ENCODE data around the gene TRPM3. TPM values are rescaled to one million over a fixed set of nuclear protein-coding genes. Genes with fewer than 3 reads are reported as not detected.

Gene TRPM3
- total RNA-seq, 1 experiment from 2014 or later = not detected

DNA sequence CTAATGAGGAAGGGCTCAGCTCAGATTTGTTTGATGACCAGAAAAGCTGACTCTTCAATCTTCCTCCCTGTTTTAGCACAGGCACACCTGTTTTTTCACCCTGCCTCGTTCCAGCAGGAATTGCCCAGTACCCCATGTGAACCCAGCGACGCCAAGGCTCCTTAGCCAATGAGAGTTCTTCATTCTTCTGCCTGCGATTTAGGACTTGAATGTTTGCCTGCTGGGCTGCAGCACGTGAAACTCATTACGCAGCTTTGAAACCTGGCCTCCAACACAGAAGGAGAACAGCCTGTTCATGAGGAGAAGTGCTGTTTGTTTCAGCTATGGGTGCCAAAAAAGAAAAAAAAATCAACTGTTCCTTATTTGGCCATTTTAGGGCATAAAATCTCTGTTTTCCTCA is 315.5 kb downstream of the TRPM3 start:
- ChIA-PET CTCF (no interaction called here), POLR2A (ENCODE audit: unreplicated experiment) (no interaction called here)
- Histone ChIP-seq H3K4me3 (ENCODE audit: low read length) (no peak overlapping the region), H4K20me1 (ENCODE audit: low read length) (no peaks in the 10 kb centered on the region), H3K27ac (ENCODE audit: low read length) (no peak overlapping the region), H3K27me3 (ENCODE audit: low read length) (peaks cover 8% of the 10 kb centered on the region; the same call in 1 of the 2 replicates), H2AFZ (ENCODE audit: low read length) (no peak overlapping the region), H3K36me3 (ENCODE audit: low read depth, low read length) (no peaks in the 10 kb centered on the region), H3K9me2 (replicated peaks; ENCODE audit: low read length) (no peaks in the 10 kb centered on the region), H3F3A (ENCODE audit: low read length, unreplicated experiment) (no peaks in the 10 kb centered on the region), H3K79me2 (ENCODE audit: low read length) (no peaks in the 10 kb centered on the region), H3K4me2 (ENCODE audit: low read length) (no peak overlapping the region), H3K4me1 (ENCODE audit: insufficient read depth, low read length) (no peaks in the 10 kb centered on the region), H3K9ac (ENCODE audit: low read length) (no peak overlapping the region), H3K9me3 (ENCODE audit: low read length) (no peaks in the 10 kb centered on the region)
- BruUV-seq (replicated peaks) = no TSS peak
- DNase-seq (no peak), ATAC-seq (no peak)
- intact Hi-C loops (cut with micrococcal nuclease) = no loop called here
- TF ChIP-seq CTCF (conservative IDR thresholded peaks at IDR 0.05; ENCODE audit: low read depth, low read length) = no peak
- TF ChIP-seq EZH2 (IDR thresholded peaks at IDR 0.05; ENCODE audit: low read length, unreplicated experiment) = no peak
- TF ChIP-seq EZH2phosphoT487 (IDR thresholded peaks at IDR 0.05; ENCODE audit: borderline replicate concordance, low read length) = no peak

- Histone ChIP-seq H3K27ac (ENCODE audit: low read length) (no peak overlapping the region), H3K9me3 (ENCODE audit: low read length) (no peaks in the 10 kb centered on the region), H2AFZ (ENCODE audit: low read length) (no peak overlapping the region), H3K4me3 (ENCODE audit: low read length) (no peak overlapping the region), H3K36me3 (ENCODE audit: low read depth, low read length) (no peaks in the 10 kb centered on the region), H3K79me2 (ENCODE audit: low read length) (no peaks in the 10 kb centered on the region), H3K4me2 (ENCODE audit: low read length) (no peak overlapping the region), H4K20me1 (ENCODE audit: low read length) (no peaks in the 10 kb centered on the region), H3K9me2 (replicated peaks; ENCODE audit: low read length) (no peaks in the 10 kb centered on the region), H3K27me3 (ENCODE audit: low read length) (peaks cover 8% of the 10 kb centered on the region; the same call in 1 of the 2 replicates), H3F3A (ENCODE audit: low read length, unreplicated experiment) (no peaks in the 10 kb centered on the region), H3K4me1 (ENCODE audit: insufficient read depth, low read length) (no peaks in the 10 kb centered on the region), H3K9ac (ENCODE audit: low read length) (no peak overlapping the region)
- TF ChIP-seq CTCF (conservative IDR thresholded peaks at IDR 0.05; ENCODE audit: low read depth, low read length) (no peak), EZH2 (IDR thresholded peaks at IDR 0.05; ENCODE audit: low read length, unreplicated experiment) (no peak), EZH2phosphoT487 (IDR thresholded peaks at IDR 0.05; ENCODE audit: borderline replicate concordance, low read length) (no peak)
- intact Hi-C loops (cut with micrococcal nuclease) = no loop called here
- DNase-seq (no peak), ATAC-seq (no peak)
- CTCF ChIA-PET = no interaction called here
- BruUV-seq (replicated peaks) = no TSS peak
- POLR2A ChIA-PET (ENCODE audit: unreplicated experiment) = no interaction called here
Measured at GRCh38 chr9:70802758-70803436, 318.5 kb downstream of the TRPM3 start.

DNA sequence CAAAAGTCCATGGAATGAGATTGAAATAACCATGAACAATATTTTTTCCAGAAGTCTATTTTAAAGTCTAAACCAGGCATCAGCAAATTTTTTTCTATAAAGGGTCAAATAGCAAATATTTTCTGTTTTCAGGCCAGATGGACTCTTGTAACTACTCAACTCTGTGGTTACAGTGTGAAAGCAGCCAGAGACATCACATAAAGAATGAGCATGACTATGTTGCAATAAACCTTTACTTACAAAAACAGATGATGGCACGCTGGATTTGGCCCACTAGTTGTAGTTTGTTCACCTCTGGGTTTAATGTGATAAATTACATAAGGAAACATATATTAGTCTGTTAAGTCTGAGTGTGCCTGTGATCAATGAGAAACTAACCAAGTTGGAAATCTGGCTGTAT is 319.2 kb downstream of the TRPM3 start:
- no peak overlapping the region for H2AFZ ChIP-seq (ENCODE audit: low read length)
- no peaks in the 10 kb centered on the region for H3K9me3 ChIP-seq (ENCODE audit: low read length)
- ATAC-seq (no peak), DNase-seq (no peak)
- H3K4me3 ChIP-seq (ENCODE audit: low read length) = no peak overlapping the region
- peaks cover 8% of the 10 kb centered on the region; the same call in 1 of the 2 replicates for H3K27me3 ChIP-seq (ENCODE audit: low read length)
- ChIA-PET POLR2A (ENCODE audit: unreplicated experiment) (no interaction called here), CTCF (no interaction called here)
- no peaks in the 10 kb centered on the region for H4K20me1 ChIP-seq (ENCODE audit: low read length)
- no peak overlapping the region for H3K9ac ChIP-seq (ENCODE audit: low read length)
- H3K9me2 ChIP-seq (replicated peaks; ENCODE audit: low read length) = no peaks in the 10 kb centered on the region
- no peaks in the 10 kb centered on the region for H3K4me1 ChIP-seq (ENCODE audit: insufficient read depth, low read length)
- BruUV-seq (replicated peaks) = no TSS peak
- H3F3A ChIP-seq (ENCODE audit: low read length, unreplicated experiment) = no peaks in the 10 kb centered on the region
- intact Hi-C loops (cut with micrococcal nuclease) = no loop called here
- H3K36me3 ChIP-seq (ENCODE audit: low read depth, low read length) = no peaks in the 10 kb centered on the region
- no peaks in the 10 kb centered on the region for H3K79me2 ChIP-seq (ENCODE audit: low read length)
- no peak overlapping the region for H3K27ac ChIP-seq (ENCODE audit: low read length)
- TF ChIP-seq EZH2 (IDR thresholded peaks at IDR 0.05; ENCODE audit: low read length, unreplicated experiment) (no peak), EZH2phosphoT487 (IDR thresholded peaks at IDR 0.05; ENCODE audit: borderline replicate concordance, low read length) (no peak), CTCF (conservative IDR thresholded peaks at IDR 0.05; ENCODE audit: low read depth, low read length) (no peak)
- H3K4me2 ChIP-seq (ENCODE audit: low read length) = no peak overlapping the region

All from PC-3 (cell line).